GM12878 (cell line): ENCODE measurements around the gene DYNC1I1. TPM values are rescaled to one million over a fixed set of nuclear protein-coding genes. Genes with fewer than 3 reads are reported as not detected.

Source experiments
- ATAC-seq: fragments of 200-7000 bp; cut with Tn5 transposase; 3 replicates; pipeline ENCODE4 v1.9.1; 2020; ENCODE audit warnings: mild to moderate bottlenecking, moderate library complexity
- BruUV-seq: library from RNA; stranded (reverse); fragments of 400-500 nt; replicated peaks from 2 replicates; lab custom pipeline; 2021; lab: Mats Ljungman, UMichigan
- CTCF ChIA-PET: fragments of 300-600 bp; sonication (Branson Sonifier 250); formaldehyde crosslinking; extraction: SDS; loops from one replicate; lab custom pipeline; 2021; ENCODE audit warnings: inconsistent platforms; lab: Yijun Ruan, JAX
- POLR2A ChIA-PET: fragments of 350-600 bp; formaldehyde crosslinking; extraction: SDS; loops from one replicate; lab custom pipeline; 2021; ENCODE audit warnings: inconsistent platforms; lab: Charles Lee
- RAD21 ChIA-PET: fragments of 300-600 bp; sonication (Branson Sonifier 250); formaldehyde crosslinking; loops from one replicate; lab custom pipeline; 2023; ENCODE audit warnings: antibody characterized with exemption; ENCODE audit not compliant: unreplicated experiment; lab: Charles Lee
- SMC1A ChIA-PET: fragments of 300-600 bp; sonication (Branson Sonifier 250); formaldehyde crosslinking; loops from one replicate; lab custom pipeline; 2023; ENCODE audit not compliant: unreplicated experiment, uncharacterized antibody; lab: Charles Lee
- DNase-seq: peaks from one replicate; pipeline ENCODE4 v3.0.0-alpha.2; 2011; ENCODE audit warnings: low read depth, low spot score
- FAIRE-seq: peaks from 3 replicates; lab custom pipeline; 2011; peaks lifted over from hg19 to GRCh38; lab: Jason Lieb, UNC
- H2AFZ ChIP-seq: 2 replicates; pipeline ENCODE4 v1.6.0; 2011; ENCODE audit warnings: low read depth, low read length, control low read depth; ENCODE audit not compliant: control insufficient read depth
- H3K27ac ChIP-seq: 2 replicates; pipeline ENCODE4 v1.5.1; 2011; ENCODE audit warnings: control low read depth; ENCODE audit not compliant: control insufficient read depth, insufficient read depth
- H3K27me3 ChIP-seq, 2 experiments: replicated peaks in 1 of 2; 2 replicates each; pipeline versions ENCODE4 v1.6.0 to v1.6.1; 2011; ENCODE audit warnings: low read length in 1 of 2; ENCODE audit not compliant: control insufficient read depth in 2 of 2, insufficient read depth in 2 of 2
- H3K36me3 ChIP-seq, 2 experiments: 2 replicates each; pipeline ENCODE4 v1.5.1; 2011; ENCODE audit warnings: low read length in 1 of 2; ENCODE audit not compliant: control insufficient read depth in 2 of 2, insufficient read depth in 2 of 2
- H3K4me1 ChIP-seq: 2 replicates; pipeline ENCODE4 v1.6.1; 2011; ENCODE audit warnings: mild to moderate bottlenecking, low read length, moderate library complexity, mixed read lengths; ENCODE audit not compliant: control insufficient read depth, insufficient read depth
- H3K4me2 ChIP-seq: 2 replicates; pipeline ENCODE4 v1.6.0; 2011; ENCODE audit warnings: control low read depth; ENCODE audit not compliant: control insufficient read depth, insufficient read depth
- H3K4me3 ChIP-seq: fragments of 200-600 bp; sonication (generic); 2 replicates; pipeline ENCODE4 v1.5.1; 2016
- H3K79me2 ChIP-seq: 2 replicates; pipeline ENCODE4 v1.6.0; 2011; ENCODE audit warnings: low read length; ENCODE audit not compliant: control insufficient read depth, insufficient read depth
- H3K9ac ChIP-seq: 2 replicates; pipeline ENCODE4 v1.8.0; 2011; ENCODE audit warnings: low read length, control low read depth, mixed read lengths; ENCODE audit not compliant: control insufficient read depth, insufficient read depth
- H3K9me3 ChIP-seq: replicated peaks from 3 replicates; pipeline ENCODE4 v1.5.1; 2011; ENCODE audit warnings: mild to moderate bottlenecking, low read length; ENCODE audit not compliant: control insufficient read depth, insufficient read depth
- H4K20me1 ChIP-seq: 2 replicates; pipeline ENCODE4 v1.6.0; 2011; ENCODE audit not compliant: control insufficient read depth, insufficient read depth
- ASH2L ChIP-seq: fragments of 300-600, 200-600 bp; sonication (generic); IDR thresholded peaks from 2 replicates; pipeline ENCODE4 v1.6.1; 2017; ENCODE audit warnings: low read depth, mild to moderate bottlenecking, borderline replicate concordance
- CEBPZ ChIP-seq: fragments of 150-350 bp; IDR thresholded peaks from 2 replicates; pipeline ENCODE4 v1.6.1; 2016; ENCODE audit warnings: low read depth, low read length
- EZH2 ChIP-seq: IDR thresholded peaks from 2 replicates; pipeline ENCODE4 v1.6.1; 2012; ENCODE audit warnings: low read depth, mild to moderate bottlenecking, control low read depth, inconsistent platforms, low read length, borderline replicate concordance; ENCODE audit not compliant: control insufficient read depth
- FOS ChIP-seq: IDR thresholded peaks from 3 replicates; pipeline ENCODE4 v1.6.1; 2011; ENCODE audit warnings: borderline replicate concordance; ENCODE audit not compliant: insufficient read length; ENCODE audit errors: extremely low read depth
- ZBED1 ChIP-seq: IDR thresholded peaks from 2 replicates; pipeline ENCODE4 v1.6.1; 2016; ENCODE audit warnings: borderline replicate concordance
- ZBTB40 ChIP-seq: fragments of 450-650 bp; IDR thresholded peaks from 2 replicates; pipeline ENCODE4 v1.6.1; 2016; ENCODE audit warnings: mild to moderate bottlenecking, moderate library complexity, borderline replicate concordance
- ZNF207 ChIP-seq: fragments of 450-650 bp; IDR thresholded peaks from 2 replicates; pipeline ENCODE4 v1.6.1; 2014; ENCODE audit warnings: antibody characterized with exemption, mild to moderate bottlenecking, borderline replicate concordance
- ZNF274 ChIP-seq: IDR thresholded peaks from one replicate; pipeline ENCODE4 v1.8.0; 2011; ENCODE audit not compliant: insufficient read length, insufficient read depth
- WGBS: methylation state at CpG from one replicate; pipeline ENCODE4 v1.1.6; 2016; ENCODE audit warnings: low lambda C conversion rate; ENCODE audit not compliant: insufficient replicate concordance, insufficient coverage; ENCODE audit errors: missing lambda C conversion rate; 5-methylcytosine and 5-hydroxymethylcytosine counted together
- in situ Hi-C: fragments of 300-500 bp; cut with MboI; formaldehyde crosslinking; loops from 9 replicates; pipeline ENCODE4 v1.14.3; 2018; ENCODE audit warnings: mixed read lengths
- intact Hi-C: fragments of 100-400 bp; cut with micrococcal nuclease; formaldehyde crosslinking; loops from one replicate; pipeline ENCODE4 v1.14.2; 2022; ENCODE audit not compliant: unreplicated experiment
- polyA plus RNA-seq, 11 experiments: library from polyadenylated mRNA; depleted of rRNA in 4 of 11; unstranded in 6 of 11; stranded (reverse) in 5 of 11; fragments of >200 nt; fragmentation: Nextera tagmentation in 4 of 11; fragmentation: Illumina TruSeq in 1 of 11; extraction: Ambion mirVana in 4 of 11; extraction: Trizol in 1 of 11; gene quantifications; 1 replicate in 1 of 11; 2 replicates in 10 of 11; pipeline versions ENCODE4 v1.2.1 to v1.2.3, GENCODE V29; 2011 to 2016; ENCODE audit warnings: inconsistent platforms in 2 of 11, missing spikeins in 2 of 11, low read depth in 1 of 11
- total RNA-seq, 4 experiments: library from RNA; depleted of rRNA in 3 of 4; stranded (reverse); fragments of >200 nt in 3 of 4; fragmentation: Illumina TruSeq in 1 of 4; extraction: Trizol in 1 of 4; gene quantifications; 2 replicates each; pipeline versions ENCODE4 v1.2.1 to v1.2.3, GENCODE V29; 2013 to 2021

Gene DYNC1I1
- total and polyA plus RNA-seq, 10 of the 15 experiments (the other 5 are each of a cell fraction or from before 2014, with no cell fraction given): 0.05 to 0.91 (median 0.14) TPM; not detected in 3

GRCh38 chr7:96085953-96086352 lies 313.6 kb downstream of the DYNC1I1 start:
- 15% methylated on average over 3 of the region's 3 CpGs for WGBS
- intact Hi-C loops: no loop called here
- POLR2A ChIA-PET: no interaction called here
- RAD21 ChIA-PET: no interaction called here
- in situ Hi-C loops: no loop called here
- SMC1A ChIA-PET: interaction anchor here (1.0 to 1.5 kb wide), 2 partner anchors 9 to 15 kb away, joined by 3 to 5 read pairs; no protein-coding TSS in a partner anchor
- CTCF ChIA-PET: interaction anchor here (0.9 kb wide), 1 partner anchor 168 kb away, joined by 3 read pairs; no protein-coding TSS in a partner anchor
- H3K79me2 ChIP-seq: no peaks in the 10 kb centered on the region
- no peak for TF ChIP-seq ZNF274
- TF ChIP-seq, all 136 proteins: peak for 0
- no peaks in the 10 kb centered on the region for H3K27me3 ChIP-seq
- no peaks in the 10 kb centered on the region for H3K36me3 ChIP-seq
- H3K4me3 ChIP-seq: no peak overlapping the region
- no TSS peak for BruUV-seq
- no peaks in the 10 kb centered on the region for H3K4me1 ChIP-seq
- H3K9me3 ChIP-seq: no peaks in the 10 kb centered on the region
- no peak for ATAC-seq
- no peak overlapping the region for H2AFZ ChIP-seq
- no peaks in the 10 kb centered on the region for H4K20me1 ChIP-seq
- no peak overlapping the region for H3K27ac ChIP-seq
- H3K9ac ChIP-seq: no peak overlapping the region
- no peak for DNase-seq
- FAIRE-seq: no peak
- H3K4me2 ChIP-seq: no peak overlapping the region

- no peak overlapping the region for H3K4me3 ChIP-seq
- H3K9ac ChIP-seq: no peak overlapping the region
- no peaks in the 10 kb centered on the region for H4K20me1 ChIP-seq
- ChIA-PET SMC1A (no interaction called here), POLR2A (no interaction called here), RAD21 (no interaction called here), CTCF (interaction anchor here (1.0 kb wide), 1 partner anchor 12 kb away, joined by 4 read pairs; no protein-coding TSS in a partner anchor)
- no peak for ATAC-seq
- no peak overlapping the region for H2AFZ ChIP-seq
- intact Hi-C loops: no loop called here
- no peaks in the 10 kb centered on the region for H3K79me2 ChIP-seq
- no peak for FAIRE-seq
- no peaks in the 10 kb centered on the region for H3K27me3 ChIP-seq
- no TSS peak for BruUV-seq
- H3K9me3 ChIP-seq: no peaks in the 10 kb centered on the region
- no peak for DNase-seq
- no peak overlapping the region for H3K27ac ChIP-seq
- 26% methylated on average over 5 of the region's 5 CpGs for WGBS
- in situ Hi-C loops: no loop called here
- H3K4me1 ChIP-seq: no peaks in the 10 kb centered on the region
- no peak overlapping the region for H3K4me2 ChIP-seq
- H3K36me3 ChIP-seq: no peaks in the 10 kb centered on the region
- TF ChIP-seq ASH2L (no peak), EZH2 (no peak), ZBED1 (no peak), FOS (no peak), CEBPZ (no peak), ZBTB40 (no peak), ZNF207 (no peak)
Measured at GRCh38 chr7:96088579-96088978, 316.2 kb downstream of the DYNC1I1 start.
